Dermis blood vessel endothelial cell (primary cell): ENCODE results near the gene IFNA7. TPM values are rescaled to one million over a fixed set of nuclear protein-coding genes. Genes with fewer than 3 reads are reported as not detected.
"Not testable (repeated sequence)": the region's sequence is repeated elsewhere in the genome, so short reads cannot be mapped to it uniquely, and the experiment has no call there.

Experiments used
- DNase-seq: peaks from one replicate; pipeline ENCODE4 v3.0.0; 2010
- total RNA-seq: library from RNA; depleted of rRNA; stranded (reverse); fragments of >200 nt; gene quantifications from 2 replicates; pipeline ENCODE4 v1.2.3, GENCODE V29; 2014

The IFNA7 gene
- total RNA-seq, 1 donor from 2014 or later, result not detected

- DNase-seq, result no peak
Observed at GRCh38 chr9:21174671-21175070, 27.3 kb downstream of the IFNA7 start.

- DNase-seq, result no peak
Observed at GRCh38 chr9:21172156-21172555, 29.8 kb downstream of the IFNA7 start.

GRCh38 chr9:21171351-21171750 lies 30.7 kb downstream of the IFNA7 start:
- DNase-seq, result no peak

- not testable (repeated sequence) for DNase-seq
Observed at GRCh38 chr9:21166560-21166959, 35.4 kb downstream of the IFNA7 start, which contains the start of gene IFNA21. TSS of gene IFNA21 (minus strand) at chr9:21166660. CDS start at chr9:21166612, 48 bp downstream.

- no peak for DNase-seq
Observed at GRCh38 chr9:21165516-21165915, 36.5 kb downstream of the IFNA7 start.

GRCh38 chr9:21160178-21160577 lies 41.8 kb downstream of the IFNA7 start:
- DNase-seq, result peak; percentile 18

GRCh38 chr9:21155501-21155900 lies 46.5 kb downstream of the IFNA7 start:
- DNase-seq, result no peak

GRCh38 chr9:21154018-21154608 lies 47.9 kb downstream of the IFNA7 start:
- DNase-seq, result peak; percentile 42

GRCh38 chr9:21153336-21154017 lies 48.5 kb downstream of the IFNA7 start:
- DNase-seq, result no peak

Other genes with a start within 250 kb of the IFNA7 start
- gene HACD4, start 170.6 kb downstream of the IFNA7 start, total RNA-seq, result 0.51 and 0.56 TPM in 2 replicates
- gene IFNB1, start 124.3 kb downstream of the IFNA7 start, total RNA-seq, result not detected in 2 replicates
- not detected in 2 replicates for gene IFNW1, start 60.4 kb downstream of the IFNA7 start, total RNA-seq
- gene IFNA21, start 35.5 kb downstream of the IFNA7 start, total RNA-seq, result not detected in 2 replicates
- not detected in 2 replicates for gene IFNA4, start 14.6 kb downstream of the IFNA7 start, total RNA-seq
- not detected in 2 replicates for gene IFNA10, start 4.9 kb upstream of the IFNA7 start, total RNA-seq
- gene IFNA16, start 15.1 kb upstream of the IFNA7 start, total RNA-seq, result not detected in 2 replicates
- gene IFNA17, start 26.0 kb upstream of the IFNA7 start, total RNA-seq, result not detected in 2 replicates
- not detected in 2 replicates for gene IFNA14, start 37.8 kb upstream of the IFNA7 start, total RNA-seq
- gene IFNA5, start 103.1 kb upstream of the IFNA7 start, total RNA-seq, result 0.09 TPM in 1 of 2 replicates, not detected in the other
- gene KLHL9, start 133.2 kb upstream of the IFNA7 start, total RNA-seq, result 44.2 and 45.3 TPM in 2 replicates
- gene IFNA6, start 148.7 kb upstream of the IFNA7 start, total RNA-seq, result not detected in 2 replicates
- not detected in 2 replicates for gene IFNA13, start 165.9 kb upstream of the IFNA7 start, total RNA-seq
- gene IFNA2, start 183.2 kb upstream of the IFNA7 start, total RNA-seq, result not detected in 2 replicates
- not detected in 2 replicates for gene IFNA8, start 206.9 kb upstream of the IFNA7 start, total RNA-seq
- gene IFNA1, start 238.2 kb upstream of the IFNA7 start, total RNA-seq, result not detected in 2 replicates